Left renal pelvis (tissue), 4 donors: Measurements from ENCODE around the gene PLAC1. TPM values are rescaled to one million over a fixed set of nuclear protein-coding genes. Genes with fewer than 3 reads are reported as not detected.

Experiments
- DNase-seq, 4 donors: peaks; one replicate each; pipeline ENCODE4 v3.0.0-alpha.2; 2013; ENCODE audit warnings: low read depth in 4 of 4, low spot score in 3 of 4
- polyA plus RNA-seq, 4 donors: library from polyadenylated mRNA; unstranded; fragments of 120-200 nt; gene quantifications; one replicate each; pipeline ENCODE4 v1.2.1, GENCODE V29; 2013; ENCODE audit not compliant: insufficient read length in 4 of 4

The PLAC1 gene
- polyA plus RNA-seq, 4 donors: 4.3 to 10.0 (median 7.1) TPM

DNA sequence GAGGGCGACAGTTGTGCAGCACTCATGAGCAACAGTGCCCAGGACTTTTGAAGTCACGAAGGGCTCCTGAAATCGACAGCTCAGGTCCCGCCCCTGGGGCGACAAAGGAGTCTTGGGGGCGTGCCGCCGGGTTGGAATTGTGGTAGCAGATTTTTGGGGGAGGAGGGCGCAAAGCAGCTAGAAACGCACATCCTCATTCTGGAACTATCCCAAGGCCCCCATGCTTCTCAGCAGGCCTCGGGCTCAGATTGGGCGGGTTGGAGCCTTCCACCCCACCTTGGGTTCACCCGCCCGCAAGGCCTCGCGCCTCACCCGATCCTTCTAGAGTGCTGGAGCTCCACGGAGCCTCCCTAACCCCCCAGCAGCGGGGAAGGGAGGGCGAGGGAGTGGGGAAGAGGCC lies 112.8 kb downstream of the PLAC1 start:
- DNase-seq: no peak

DNA sequence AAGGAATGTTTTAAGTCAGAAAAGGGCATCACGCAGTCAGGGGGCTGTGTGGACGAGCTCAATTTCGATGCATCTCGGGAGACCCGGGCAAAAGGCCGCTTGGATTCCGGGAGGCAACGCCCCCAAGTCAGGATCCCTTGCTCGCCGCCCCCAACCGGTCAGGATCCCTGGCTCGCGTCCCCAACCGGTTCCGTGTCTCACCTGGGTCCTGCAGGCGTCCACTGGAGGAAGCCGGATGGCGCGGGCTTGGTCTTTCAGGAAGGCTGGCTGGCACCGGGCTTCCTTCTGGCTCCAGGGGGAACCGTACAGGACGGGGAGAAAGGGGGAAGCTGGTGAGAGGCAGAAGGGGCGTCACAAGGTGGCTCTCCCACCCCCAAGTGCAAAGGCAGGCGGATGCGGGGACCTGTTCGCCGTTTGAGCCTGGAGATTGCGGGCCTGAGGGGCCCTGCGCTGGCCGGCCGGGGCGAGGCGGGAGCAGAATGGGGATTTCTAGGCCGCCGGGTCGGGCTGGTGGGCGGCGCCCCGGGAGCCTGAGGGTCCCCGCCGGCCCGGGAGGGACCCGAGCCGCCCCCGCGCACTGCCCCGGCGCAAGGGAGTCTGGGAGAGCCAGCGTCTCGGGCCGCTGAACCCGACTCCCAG lies 113.6 kb downstream of the PLAC1 start:
- no peak for DNase-seq

DNA sequence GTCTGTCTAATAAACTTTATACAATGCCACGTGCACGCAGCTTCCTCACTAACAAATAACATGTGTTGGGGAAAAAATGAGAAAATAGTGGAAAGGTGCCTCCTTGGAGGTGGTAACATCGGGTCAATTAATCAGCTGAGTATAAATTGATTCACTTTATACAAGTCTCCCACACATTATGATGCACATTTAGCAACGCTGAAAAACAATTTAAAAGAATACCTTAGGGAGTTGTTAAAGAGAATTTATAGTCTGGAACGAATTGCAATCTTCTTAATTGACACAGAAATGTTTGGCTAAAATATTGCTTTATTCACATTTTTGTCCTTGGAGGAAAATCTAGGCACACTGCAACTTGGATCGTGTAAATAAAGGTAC lies 114.1 kb downstream of the PLAC1 start:
- no peak for DNase-seq

DNA sequence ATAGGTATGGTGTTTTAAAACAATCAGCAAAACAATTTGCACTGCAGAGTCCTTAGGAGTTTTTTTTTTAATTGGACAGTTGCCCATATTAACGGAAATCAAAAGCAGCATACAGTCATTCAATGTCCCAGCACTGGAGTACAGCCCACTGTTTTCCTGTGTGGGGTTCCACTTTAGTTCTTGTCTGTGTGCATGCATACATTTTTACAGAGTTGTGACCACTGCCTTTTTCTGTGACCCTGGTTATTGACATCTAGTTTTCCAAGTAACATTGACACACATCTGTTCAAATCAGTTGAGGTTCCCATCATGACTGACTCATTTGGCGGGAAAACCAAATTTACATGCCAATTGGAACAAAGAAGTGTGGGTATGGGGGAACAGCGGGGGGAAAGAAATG lies 115.0 kb downstream of the PLAC1 start:
- no peak for DNase-seq

DNA sequence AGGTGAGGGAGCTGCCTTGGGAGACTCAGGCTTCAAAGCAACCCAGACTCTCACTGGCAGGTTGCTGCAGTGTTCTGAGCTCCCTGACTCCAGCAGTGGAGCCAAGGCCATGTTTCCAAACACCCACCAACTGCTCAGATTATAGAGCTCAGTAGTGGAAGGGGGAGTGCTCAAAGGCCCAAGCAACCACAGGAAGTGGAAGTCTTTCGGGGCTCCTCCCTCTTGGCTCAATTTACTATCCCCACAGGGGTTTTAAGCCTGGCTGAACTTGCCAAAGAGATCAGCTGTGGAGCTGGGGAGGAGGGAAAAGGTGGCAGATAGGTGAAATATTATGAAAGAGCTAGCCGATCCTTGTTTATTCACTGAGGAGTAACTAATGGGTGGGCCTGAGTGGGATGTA lies 115.8 kb downstream of the PLAC1 start:
- no peak for DNase-seq

DNA sequence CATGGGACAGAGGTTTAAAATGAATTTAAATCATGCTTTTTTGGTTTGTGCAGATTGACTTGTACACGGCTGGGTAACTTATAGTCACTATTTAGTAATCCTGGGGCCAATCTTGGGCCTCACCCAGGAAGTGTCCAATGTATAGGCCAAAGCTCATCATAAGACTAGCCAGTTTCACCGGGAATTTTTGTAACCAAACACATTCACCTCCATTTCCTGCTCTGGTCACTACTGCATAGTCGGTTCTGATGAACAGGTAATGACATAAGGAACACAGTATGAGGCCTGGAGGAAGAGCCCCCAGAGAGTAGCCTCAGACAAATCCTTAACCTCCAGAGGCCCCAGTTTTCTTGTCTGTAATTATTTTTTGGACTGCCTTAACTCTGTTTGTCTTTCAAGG lies 116.4 kb downstream of the PLAC1 start:
- DNase-seq: no peak

DNA sequence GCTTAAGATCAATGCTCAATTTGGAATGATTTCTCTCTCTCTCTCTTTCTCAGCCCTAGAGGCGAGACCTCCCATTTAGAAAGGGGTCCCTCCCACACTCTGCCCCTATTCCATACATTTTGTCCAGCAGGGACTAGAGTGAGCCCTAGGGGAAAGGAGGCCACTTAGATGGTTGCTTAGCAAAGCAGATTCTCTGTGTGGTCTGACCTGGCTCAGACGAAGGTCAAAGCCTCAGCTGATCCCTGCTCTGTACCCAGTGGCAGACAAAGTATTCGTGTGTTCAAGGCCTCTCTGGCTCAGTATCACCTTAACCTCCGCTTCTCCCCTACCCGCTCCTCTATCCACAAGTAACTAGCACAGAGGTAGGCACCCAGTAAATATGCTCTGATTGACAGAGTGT lies 120.0 kb downstream of the PLAC1 start:
- DNase-seq: no peak

DNA sequence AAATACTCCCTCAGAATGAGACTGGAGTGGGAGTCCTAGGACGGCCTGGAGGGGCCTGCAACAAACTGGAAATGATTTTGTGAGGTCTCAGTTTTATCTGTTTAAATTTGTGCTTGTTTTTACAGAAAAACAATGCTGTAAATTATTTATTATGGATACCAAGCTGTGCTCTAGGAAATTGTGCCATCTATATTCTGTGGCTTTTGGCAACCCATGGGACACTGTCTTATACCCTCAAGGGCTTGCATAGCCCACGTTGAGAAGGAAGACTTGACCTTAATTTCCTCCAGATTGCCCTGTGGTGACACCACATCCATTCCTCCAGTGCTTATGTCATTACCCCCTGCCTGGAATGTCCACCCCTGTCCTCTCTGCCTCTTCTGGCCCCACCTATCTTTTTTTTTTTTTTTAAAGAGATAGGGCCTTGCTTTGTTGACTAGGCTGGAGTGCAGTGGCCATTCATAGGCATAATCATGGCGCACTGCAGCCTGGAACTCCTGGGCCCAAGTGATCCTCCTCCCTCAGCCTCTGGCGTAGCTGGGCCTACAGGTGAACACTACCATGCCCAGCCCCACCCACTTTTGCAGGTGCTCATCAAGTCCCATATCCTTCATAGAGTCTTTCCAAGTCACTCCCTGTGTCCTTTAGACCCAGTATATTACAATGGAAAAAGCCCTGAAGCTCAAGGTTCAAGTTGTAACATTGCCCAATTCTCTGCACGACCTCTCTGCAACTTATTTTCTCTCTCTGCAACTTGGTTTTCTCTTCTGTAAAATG lies 120.9 kb downstream of the PLAC1 start:
- no peak for DNase-seq

DNA sequence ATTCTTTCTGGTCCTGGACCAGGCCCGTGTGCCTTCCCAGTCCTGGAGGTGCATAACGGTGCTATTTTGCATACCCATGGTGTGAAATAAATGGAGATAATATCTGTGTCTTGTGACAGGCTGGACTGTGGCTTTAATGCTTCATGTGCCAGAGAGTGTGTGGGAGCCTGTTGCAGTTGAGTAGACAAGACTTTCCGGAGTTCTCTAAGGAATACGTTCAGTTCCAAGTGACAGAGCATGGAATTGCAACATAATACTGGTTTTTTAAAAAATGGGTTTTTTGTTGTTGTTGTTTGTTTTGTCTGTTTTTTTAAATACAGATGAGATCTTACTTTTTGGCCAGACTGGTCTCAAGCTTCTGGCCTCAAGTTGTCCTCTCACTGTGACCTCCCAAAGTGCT lies 124.3 kb downstream of the PLAC1 start:
- DNase-seq: no peak

DNA sequence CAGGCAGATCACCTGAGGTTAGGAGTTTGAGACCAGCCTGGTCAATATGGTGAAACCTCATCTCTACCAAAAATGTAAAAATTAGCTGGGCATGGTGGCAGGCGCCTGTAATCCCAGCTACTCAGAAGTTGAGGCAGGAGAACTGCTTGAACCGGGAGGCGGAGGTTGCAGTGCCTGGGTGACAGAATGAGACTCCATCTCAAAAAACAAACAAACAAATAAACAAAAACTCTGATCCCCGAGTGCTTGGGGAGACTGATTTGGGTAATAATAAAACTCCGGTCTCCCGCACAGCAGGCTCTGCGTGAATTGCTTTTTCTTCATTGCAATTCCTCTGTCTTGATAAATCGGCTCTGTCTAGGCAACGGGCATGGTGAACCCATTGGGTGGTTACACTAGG lies 124.9 kb downstream of the PLAC1 start:
- no peak for DNase-seq

DNA sequence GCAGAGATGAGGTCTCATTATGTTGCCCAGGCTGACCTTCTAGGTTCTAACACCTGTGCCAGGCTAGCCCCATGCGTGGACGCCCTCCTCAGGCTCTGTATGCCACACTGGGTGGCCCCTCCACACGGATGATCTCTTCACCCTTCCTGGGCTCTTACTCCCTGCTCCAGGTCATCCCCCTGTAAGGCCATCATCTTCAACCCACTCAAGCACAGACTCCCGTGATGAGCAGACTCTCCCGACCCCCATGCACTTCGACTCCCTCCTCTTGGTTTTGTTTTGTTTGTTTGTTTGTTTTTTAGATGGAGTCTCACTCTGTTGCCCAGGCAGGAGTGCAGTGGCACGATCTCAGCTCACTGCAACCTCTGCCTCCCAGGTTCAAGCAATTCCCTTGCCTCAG lies 127.4 kb downstream of the PLAC1 start:
- no peak for DNase-seq

DNA sequence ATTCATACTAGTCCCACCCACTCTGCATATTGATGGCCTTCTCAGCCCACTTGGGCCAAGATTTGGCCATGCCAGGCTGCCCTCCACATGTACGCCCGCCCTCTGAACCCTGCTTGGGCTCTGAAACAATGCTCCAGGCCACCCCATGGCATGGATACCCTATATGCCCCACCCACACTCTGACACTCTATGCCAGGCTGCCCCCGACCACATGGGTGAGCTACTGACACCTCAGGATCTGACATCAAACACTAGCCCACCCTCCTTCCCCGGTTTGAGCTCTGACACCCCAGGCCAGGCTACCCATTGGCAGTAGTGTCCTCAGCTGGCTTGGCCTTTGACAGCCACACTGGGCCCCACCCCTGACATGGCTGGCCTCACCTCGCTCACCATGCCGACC lies 128.8 kb downstream of the PLAC1 start:
- DNase-seq: no peak

DNA sequence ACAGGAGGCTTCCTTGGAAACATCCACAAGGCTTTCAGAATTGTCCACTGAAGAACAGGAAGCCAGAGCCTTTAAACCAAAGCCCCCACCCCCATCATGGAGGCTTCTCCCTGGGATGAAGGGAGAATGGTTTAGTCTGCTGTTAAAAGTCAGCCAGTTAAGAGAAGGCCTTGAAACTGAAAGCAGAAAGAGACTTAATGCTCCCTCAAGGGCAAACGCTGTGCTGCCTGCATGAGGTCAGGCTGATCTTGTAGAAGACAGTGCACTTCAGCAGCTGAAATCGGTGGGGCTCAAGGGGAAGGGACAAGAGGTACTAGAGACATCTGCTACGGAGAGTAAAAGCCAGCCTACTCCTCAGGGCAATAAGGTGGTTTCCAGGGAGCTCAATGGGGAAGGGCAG lies 129.3 kb downstream of the PLAC1 start:
- no peak for DNase-seq

DNA sequence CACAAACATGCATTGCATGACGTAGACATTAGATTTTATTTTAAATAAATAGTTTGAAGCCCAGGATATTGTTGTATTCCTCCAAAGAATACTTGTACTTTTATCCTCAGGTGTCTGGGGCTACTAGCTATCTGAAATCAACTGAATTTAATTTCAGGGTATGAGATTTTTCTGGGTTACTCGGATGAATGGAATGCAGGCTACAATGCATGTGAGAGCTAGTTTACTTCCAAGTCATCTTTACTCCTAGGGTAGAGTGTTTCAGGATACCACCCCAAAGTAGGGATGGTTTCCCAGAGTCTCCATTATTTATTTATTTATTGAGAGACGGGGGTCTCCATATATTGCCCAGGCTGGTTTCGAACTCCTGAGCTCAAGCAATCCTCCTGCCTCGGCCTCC lies 131.9 kb downstream of the PLAC1 start:
- no peak for DNase-seq

DNA sequence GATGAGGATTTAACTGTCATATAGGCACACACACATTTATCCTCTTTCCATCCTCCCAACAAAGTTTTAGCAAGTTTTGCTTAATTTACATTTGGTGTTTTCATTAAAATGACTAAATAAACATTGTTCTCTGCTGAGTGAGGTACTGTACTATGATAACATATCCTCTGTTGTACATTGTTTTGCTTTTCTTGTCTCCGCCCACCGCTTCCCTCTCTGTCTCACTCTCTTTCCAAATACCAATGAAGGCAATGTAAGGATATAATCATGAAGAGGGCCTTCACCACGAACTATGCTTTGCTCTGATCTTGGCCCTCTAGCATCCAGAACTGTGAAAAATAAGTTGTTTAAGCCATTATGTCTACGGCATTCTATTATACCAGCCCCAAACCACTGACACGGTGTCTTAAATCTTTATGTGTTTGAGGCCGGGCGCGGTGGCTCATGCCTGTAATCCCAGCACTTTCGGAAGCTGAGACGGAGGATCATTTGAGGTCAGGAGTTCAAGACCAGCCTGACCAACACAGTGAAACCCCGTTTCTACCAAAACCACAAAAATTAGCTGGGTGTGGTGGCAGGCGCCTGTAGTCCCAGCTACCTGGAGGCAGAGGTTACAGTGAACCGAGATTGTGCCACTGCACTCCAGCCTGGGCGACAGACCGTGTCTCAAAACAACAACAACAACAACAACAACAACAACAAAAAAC lies 133.0 kb downstream of the PLAC1 start:
- DNase-seq: no peak

DNA sequence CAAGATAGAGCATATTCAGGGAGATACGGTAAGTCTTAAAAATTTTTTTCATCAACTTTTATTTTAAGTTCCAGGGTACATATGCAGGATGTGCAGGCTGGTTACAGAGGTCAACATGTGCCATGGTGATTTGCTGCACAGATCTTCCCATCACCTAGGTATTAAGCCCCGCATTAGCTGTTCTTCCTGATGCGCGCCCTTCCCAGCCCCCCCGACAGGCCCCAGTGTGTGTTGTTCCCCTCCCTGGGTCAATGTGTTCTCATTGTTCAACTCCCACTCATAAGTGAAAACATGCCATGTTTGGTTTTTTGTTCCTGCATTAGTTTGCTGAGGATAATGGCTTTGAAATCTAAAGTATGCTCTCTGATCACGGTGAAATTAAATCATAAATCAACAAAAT lies 134.1 kb downstream of the PLAC1 start:
- DNase-seq: no peak

DNA sequence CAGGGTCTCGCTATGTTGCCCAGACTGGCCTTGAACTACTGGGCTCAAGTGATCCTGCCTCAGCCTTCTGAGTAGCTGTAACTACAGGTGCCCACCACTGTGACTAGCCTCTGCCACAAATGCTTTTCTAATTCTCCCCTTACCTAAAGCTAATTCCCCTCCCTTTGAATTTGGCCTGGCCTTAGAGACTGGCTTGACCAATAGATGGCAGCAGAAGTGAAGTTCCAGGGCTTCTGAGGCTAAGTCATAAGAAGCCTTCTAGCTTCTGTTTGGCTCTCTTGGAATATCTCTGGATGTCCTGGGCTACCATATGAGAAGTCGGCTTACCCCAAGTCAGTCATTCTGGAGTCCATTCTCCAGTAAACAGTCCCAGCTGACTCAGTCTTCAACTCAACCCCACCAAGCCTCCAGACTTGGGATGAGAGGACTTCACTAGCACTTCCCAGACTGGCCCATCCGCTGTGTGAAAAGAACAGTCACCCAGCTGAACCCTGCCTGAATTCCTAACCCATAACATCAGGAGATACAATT lies 137.3 kb downstream of the PLAC1 start:
- no peak for DNase-seq

Other genes with a start within 250 kb of the PLAC1 start
- 10 to 100 TPM; 26.3 to 54.0 (median 43.4) TPM for gene HPRT1, start 198.3 kb downstream of the PLAC1 start, polyA plus RNA-seq
- 10 to 100 TPM; 26.5 to 46.2 (median 40.8) TPM for gene PABIR2, start 138.7 kb upstream of the PLAC1 start, polyA plus RNA-seq